Activated CD4-positive, alpha-beta T cell treated with anti-CD3 and anti-CD28 coated beads, Interleukin-2, amount 50 U/mL, for 48 hours (primary cell): ENCODE data around the gene PIP4K2C.
A peak's percentile ranks its signal among the peaks of the same experiment; 100 is the strongest.
"Not testable (repeated sequence)": the region's sequence is repeated elsewhere in the genome, so short reads cannot be mapped to it uniquely, and the experiment has no call there.

Experiments
- DNase-seq, 2 experiments: peaks; one replicate each; pipeline ENCODE4 v3.0.0-alpha.2; 2020

PIP4K2C gene

GRCh38 chr12:57560516-57560915, 30.5 kb upstream of the PIP4K2C start:
- no peak for DNase-seq

GRCh38 chr12:57561117-57561516, 29.9 kb upstream of the PIP4K2C start:
- not testable (repeated sequence) for DNase-seq

GRCh38 chr12:57563358-57563757, 27.6 kb upstream of the PIP4K2C start:
- DNase-seq = no peak

GRCh38 chr12:57564178-57564740, 26.7 kb upstream of the PIP4K2C start:
- no peak for DNase-seq

GRCh38 chr12:57568838-57569237, 22.2 kb upstream of the PIP4K2C start:
- DNase-seq = no peak

GRCh38 chr12:57569858-57570257, 21.1 kb upstream of the PIP4K2C start:
- DNase-seq = no peak

GRCh38 chr12:57570438-57570837, 20.6 kb upstream of the PIP4K2C start:
- not testable (repeated sequence) for DNase-seq

- DNase-seq = no peak
Observed at GRCh38 chr12:57571926-57572762, 18.8 kb upstream of the PIP4K2C start.

- no peak for DNase-seq
Observed at GRCh38 chr12:57574795-57575194, 16.2 kb upstream of the PIP4K2C start.

- DNase-seq = no peak
Observed at GRCh38 chr12:57575771-57576612, 15.0 kb upstream of the PIP4K2C start.

- DNase-seq = no peak
Observed at GRCh38 chr12:57576613-57577160, 14.3 kb upstream of the PIP4K2C start.

- no peak for DNase-seq
Observed at GRCh38 chr12:57577981-57578758, 12.8 kb upstream of the PIP4K2C start.

GRCh38 chr12:57579011-57579410, 12.0 kb upstream of the PIP4K2C start:
- no peak for DNase-seq

GRCh38 chr12:57579677-57580465, 11.1 kb upstream of the PIP4K2C start:
- no peak for DNase-seq

GRCh38 chr12:57580466-57580795, 10.6 kb upstream of the PIP4K2C start:
- DNase-seq = no peak

- no peak for DNase-seq
Observed at GRCh38 chr12:57581802-57582201, 9.2 kb upstream of the PIP4K2C start.

- no peak for DNase-seq
Observed at GRCh38 chr12:57582440-57582839, 8.6 kb upstream of the PIP4K2C start.

- peak; percentile 58 to 66 for DNase-seq
Observed at GRCh38 chr12:57583008-57583831, 7.8 kb upstream of the PIP4K2C start.

GRCh38 chr12:57584050-57584449, 6.9 kb upstream of the PIP4K2C start:
- no peak for DNase-seq

GRCh38 chr12:57584690-57585089, 6.3 kb upstream of the PIP4K2C start:
- DNase-seq = no peak

- DNase-seq = no peak
Observed at GRCh38 chr12:57585156-57585555, 5.8 kb upstream of the PIP4K2C start.
